Activated CD4-positive, alpha-beta T cell treated with anti-CD3 and anti-CD28 coated beads for 4 hours (primary cell): ENCODE data around the gene RNLS.

Experiments used
- DNase-seq, 2 donors: peaks; one replicate each; pipeline ENCODE4 v3.0.0-alpha.2; 2020

RNLS gene

DNA sequence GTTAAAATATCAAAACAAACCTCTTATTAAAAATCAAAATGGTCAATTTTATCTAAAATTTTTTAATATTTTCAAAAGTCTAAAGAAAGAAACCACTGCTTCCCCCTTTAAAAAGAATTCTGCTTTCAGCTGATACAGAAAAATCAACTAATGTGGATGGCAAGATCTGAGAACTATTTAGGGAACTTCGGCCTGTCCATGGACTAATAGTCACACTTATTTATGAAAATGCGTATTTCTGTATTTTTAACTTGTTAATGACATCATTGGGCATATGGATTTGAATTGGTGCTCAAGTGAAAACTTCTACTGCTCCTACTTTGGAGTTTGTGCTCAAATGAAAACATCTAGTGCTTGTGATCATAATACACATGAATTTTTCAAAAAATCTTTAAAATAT lies 31.9 kb downstream of the RNLS start:
- no peak for DNase-seq

DNA sequence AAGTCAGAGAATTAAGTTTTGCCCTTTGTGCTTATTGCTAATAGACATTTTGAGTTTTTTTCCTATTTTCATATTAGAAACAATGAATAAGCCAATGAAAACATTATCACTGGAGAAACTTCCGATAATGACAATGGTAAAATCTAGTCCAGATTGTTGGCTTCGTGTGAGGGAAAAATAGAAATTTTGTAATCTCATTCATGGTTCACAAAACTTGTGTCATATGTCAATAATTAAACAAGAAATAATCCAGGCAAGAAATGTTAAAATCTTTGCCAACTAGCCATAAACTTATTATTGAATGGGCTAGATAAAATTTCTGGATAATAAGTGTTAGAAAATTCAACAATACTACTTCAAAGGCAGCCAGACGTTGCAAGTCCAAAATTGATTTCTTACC lies 36.6 kb downstream of the RNLS start:
- no peak for DNase-seq

DNA sequence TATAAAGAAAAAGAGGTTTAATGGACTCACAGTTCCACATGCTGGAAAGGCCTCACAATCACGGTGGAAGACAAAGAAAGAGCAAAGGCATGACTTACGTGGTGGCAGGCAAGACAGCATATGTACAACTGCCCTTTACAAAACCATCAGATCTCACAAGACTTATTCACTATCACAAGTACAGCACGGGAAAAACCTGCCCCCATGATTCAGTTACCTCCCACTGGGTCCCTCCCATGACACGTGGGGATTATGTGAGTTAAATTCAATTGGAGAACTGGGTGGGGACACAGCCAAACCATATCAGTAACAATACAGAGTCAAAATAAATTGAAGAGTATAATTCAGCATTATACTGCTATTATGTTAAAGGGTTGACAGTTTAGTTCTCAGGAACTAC lies 37.8 kb downstream of the RNLS start:
- DNase-seq = no peak

GRCh38 chr10:88544140-88544870 lies 38.8 kb downstream of the RNLS start:
- no peak for DNase-seq

GRCh38 chr10:88542522-88542921 lies 40.6 kb downstream of the RNLS start:
- no peak for DNase-seq

- no peak for DNase-seq
Observed at GRCh38 chr10:88541116-88541626, 41.9 kb downstream of the RNLS start.

GRCh38 chr10:88540351-88540750 lies 42.8 kb downstream of the RNLS start:
- no peak for DNase-seq

GRCh38 chr10:88538048-88538447 lies 45.1 kb downstream of the RNLS start:
- DNase-seq = no peak

DNA sequence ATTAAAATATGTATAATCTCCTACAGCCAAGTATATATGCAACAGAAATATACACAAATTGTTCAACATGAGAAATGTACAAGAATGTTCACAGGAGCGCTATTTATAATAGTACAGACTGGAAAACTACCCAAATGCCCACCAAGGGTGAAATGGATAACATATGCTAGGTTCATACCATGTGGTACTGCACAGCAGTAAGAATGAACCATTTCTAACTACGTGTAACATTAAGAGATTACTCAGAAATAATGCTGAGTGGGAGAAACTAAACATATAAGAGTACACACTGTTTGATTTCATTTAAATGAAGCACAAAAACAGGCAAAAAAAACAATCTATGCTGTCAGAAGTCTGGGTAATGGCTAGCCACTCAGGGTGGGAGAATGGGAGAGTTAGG lies 45.8 kb downstream of the RNLS start:
- no peak for DNase-seq

GRCh38 chr10:88536437-88536836 lies 46.7 kb downstream of the RNLS start:
- DNase-seq = no peak

GRCh38 chr10:88534072-88534665 lies 48.9 kb downstream of the RNLS start:
- no peak for DNase-seq

DNA sequence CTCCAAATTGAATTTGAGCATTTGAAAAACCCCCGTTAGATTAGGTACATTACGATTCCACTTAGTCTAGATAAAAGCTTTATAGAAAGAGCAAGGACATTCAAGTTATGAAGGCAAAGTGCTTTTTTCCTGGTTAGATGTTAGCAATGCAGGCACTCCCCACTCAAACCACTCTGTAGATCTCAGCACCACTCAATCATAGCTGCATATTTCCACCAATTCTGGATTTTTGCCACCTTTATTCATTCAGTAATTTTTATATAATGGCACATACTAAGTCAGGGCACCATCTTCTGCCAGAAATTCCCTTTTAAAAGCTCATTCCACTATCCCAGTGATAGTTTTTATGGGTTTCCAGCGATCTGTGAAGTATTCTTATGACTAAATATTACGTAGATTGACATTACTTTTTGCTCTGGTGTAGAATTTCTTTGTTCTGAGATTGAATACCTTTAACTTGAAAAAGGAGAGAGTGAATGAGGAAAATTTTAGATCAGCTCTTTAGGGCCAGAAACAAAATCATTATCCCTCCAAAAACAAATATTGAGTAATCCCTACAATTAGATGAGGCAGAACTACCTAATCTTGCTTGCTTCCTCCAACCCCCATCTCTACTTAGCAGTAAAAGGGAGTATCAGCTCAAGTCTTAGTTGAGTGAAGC lies 51.6 kb downstream of the RNLS start:
- DNase-seq = no peak

- DNase-seq = no peak
Observed at GRCh38 chr10:88530629-88531391, 52.3 kb downstream of the RNLS start.

DNA sequence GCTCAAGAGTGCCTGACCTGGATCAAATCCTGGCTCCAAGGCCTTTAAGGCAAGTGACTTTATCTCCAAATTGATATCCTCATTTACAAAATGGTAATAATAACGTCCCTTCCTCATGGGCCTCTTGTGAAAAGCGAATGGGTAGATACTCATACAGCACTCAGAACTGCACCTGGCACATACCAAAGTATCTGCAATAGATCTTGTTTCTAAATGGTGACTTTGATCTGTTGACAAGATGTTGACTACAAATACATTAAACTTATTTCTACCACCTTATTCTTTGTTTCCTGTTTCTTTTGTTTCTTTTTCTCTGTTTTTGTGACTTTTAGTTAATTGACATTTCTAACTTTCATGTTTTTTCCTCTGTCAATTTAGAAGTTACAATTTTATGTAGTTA lies 53.0 kb downstream of the RNLS start:
- DNase-seq = no peak

DNA sequence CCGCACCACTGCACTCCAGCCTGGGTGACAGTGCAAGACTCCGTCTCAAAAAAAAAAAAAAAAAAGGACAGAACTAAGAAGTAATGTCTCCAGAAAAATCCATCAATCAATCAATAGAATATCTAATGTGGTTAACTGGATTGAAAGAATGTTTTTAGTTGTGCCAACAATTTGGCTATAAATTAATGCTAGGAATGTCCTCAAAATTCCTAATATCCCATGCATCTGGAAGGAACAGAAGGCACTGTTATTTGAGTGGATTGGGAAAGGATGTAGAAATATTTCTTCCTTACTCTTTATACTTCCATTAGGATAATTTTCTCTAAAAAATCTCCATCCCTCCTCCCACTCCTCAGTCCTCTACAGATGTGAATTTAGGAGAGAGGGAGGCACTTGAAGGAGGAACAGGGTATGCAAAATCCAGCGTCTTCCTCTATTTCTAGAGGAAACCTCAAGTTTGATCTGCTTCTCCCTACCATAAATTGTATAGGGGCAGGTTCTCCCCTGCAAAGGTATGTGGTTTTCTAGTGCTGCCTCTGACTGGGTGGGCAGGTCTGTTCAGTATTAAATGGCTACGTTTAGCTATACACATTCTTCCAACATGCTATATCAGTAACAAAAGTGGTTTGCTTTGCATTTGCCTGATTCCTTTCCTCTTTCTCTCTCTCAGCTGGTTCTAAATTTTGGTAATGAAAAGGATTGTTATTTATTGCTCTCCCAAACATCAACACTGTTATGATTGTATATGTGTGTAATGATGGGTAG lies 54.1 kb downstream of the RNLS start:
- DNase-seq = no peak

DNA sequence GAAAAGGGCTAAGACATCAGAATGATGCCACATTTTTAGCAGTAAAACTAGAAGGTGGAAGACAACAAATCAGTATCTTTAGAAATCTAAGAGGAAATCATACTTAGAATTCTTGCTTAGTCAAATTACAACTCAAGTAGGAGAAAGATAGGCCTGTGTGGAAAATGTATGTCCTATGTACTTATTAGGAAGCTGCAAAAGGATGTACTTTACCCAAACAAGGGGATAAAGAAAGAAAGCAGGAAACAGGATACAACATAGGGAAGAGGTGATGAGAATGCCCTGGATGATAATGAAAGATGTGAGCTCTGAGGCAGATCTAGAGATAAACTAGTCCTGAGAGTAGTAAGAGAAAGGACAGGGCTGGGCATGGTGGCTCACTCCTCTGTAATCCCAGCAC lies 54.9 kb downstream of the RNLS start:
- no peak for DNase-seq

- DNase-seq = no peak
Observed at GRCh38 chr10:88527245-88527644, 55.9 kb downstream of the RNLS start.

GRCh38 chr10:88526501-88527105 lies 56.5 kb downstream of the RNLS start:
- DNase-seq = no peak

- no peak for DNase-seq
Observed at GRCh38 chr10:88525371-88526069, 57.6 kb downstream of the RNLS start.

DNA sequence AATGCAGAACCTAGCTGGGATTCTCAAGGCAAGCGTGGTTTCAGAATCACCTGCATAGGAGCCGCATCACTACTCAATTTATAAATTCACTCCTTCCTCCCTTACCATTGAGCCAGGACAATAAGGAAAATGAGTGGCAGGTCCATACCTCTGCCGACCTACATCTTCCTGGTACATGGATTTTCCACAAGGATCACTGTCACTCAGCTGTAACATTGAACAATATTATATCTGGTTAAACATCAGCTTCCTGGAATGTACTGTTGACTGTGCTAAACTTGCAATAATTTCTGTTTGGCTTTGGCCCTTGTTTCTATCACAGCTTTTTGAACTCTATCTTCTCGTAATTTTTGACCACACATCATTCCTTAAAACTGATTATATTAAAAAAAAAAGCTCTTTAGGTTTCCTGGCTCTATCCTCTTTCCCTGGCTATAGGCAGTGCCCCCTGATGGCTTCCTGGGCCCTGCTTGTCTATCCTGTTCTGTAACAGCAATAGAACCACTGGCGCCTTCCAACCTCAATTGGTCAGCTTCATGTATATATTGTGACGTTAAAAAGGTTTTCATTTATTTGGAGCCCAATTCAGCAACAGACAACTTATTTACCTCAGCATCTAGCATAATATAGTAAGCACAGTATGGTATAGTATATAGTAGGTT lies 59.2 kb downstream of the RNLS start:
- DNase-seq = no peak

DNA sequence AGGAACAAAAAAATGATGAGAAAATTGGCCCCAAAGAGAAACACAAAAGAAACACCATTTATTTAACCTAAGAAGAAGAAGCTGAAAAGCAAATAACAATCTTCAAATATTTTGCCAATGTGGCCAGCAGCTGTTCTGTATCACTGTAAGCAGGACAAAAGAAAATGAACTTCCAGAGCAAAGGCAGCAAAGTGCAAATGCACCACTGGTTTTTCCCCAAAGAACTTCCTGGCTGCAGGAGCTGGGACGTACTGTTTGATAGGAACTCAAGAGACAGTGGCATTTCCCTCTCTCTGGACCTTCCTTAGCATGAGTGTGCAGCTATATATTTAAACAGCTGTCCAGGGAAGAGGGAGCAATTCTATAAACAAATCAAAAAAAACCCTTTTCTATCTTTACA lies 60.4 kb downstream of the RNLS start:
- DNase-seq = no peak
